HG02642 (cell line): ENCODE results near the gene SLC6A13.

Experiments
- ATAC-seq: cut with Tn5 transposase; IDR thresholded peaks from one replicate; pipeline ENCODE4 v1.9.1; 2021; ENCODE audit warnings: mild to moderate bottlenecking; ENCODE audit not compliant: unreplicated experiment, poor library complexity

SLC6A13 gene

GRCh38 chr12:184811-185575, 77.6 kb downstream of the SLC6A13 start:
- ATAC-seq, result no peak

DNA sequence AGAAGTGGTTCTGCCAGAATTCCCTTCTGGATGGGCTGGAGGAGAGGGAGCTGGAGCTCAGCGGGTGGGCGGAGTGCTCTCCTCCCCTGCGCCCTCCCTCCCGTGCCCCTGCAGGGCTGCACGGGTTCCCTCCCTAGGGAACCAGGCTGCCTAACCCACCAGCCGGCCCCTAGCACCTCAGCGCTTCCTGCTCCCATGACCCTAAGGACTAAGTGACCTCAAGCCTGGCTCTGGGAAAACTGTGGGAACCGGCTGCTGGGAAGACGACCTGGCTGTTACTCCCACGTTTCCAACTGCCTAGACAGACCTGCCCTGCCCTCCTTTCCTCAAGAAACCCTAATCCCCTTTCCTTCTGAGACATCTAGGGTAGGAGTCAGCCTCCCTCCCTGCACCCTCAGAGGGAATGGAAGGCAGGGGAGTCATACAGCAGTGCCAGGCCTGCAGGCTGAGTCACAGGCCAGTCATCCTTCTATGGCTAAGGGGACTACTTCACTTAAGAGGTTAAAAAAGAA, 80.2 kb downstream of the SLC6A13 start:
- ATAC-seq, result no peak

- no peak for ATAC-seq
These were observed 80.7 kb downstream of the SLC6A13 start for GRCh38 chr12:181921-182320.

- no peak for ATAC-seq
These were observed 82.2 kb downstream of the SLC6A13 start for GRCh38 chr12:180445-180844.

- ATAC-seq, result no peak
These were observed 82.8 kb downstream of the SLC6A13 start for GRCh38 chr12:179885-180284.

- no peak for ATAC-seq
These were observed 83.3 kb downstream of the SLC6A13 start for GRCh38 chr12:179131-179884.

GRCh38 chr12:178829-179109, 83.9 kb downstream of the SLC6A13 start:
- ATAC-seq, result no peak

GRCh38 chr12:177980-178828, 84.4 kb downstream of the SLC6A13 start:
- no peak for ATAC-seq

DNA sequence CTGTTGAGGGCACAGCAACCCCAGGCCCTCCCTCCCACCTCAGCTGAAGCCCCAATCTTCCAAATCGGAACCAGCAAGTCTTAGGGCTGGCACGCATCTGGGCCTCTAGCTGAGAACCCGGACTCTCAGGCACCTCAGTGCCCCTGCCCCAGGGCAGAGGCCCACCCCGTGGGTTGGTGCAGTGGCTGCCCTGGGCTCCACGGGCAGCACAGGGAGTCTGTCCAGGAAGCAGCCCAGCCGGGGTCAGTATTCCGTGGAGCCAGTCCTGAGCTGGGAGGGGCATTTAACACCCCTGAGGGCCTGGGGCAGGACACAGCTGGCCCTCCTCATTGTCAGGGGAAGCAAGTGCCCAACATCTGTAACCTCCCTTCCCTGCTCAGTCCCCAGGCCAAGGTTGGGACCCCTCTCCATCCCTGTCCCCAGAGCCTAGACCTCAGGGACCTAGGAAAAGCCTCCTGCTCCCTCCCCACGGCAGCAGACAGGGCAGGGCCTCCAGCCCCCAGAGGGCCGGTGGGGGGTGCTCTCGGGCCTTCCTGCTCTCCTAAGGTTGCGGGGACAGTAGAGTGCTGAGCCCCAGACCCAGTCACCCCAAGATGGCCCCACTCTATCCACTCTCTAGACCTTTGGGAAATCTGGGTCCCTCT, 85.2 kb downstream of the SLC6A13 start:
- no peak for ATAC-seq

GRCh38 chr12:176321-177181, 86.1 kb downstream of the SLC6A13 start:
- ATAC-seq, result no peak

- ATAC-seq, result no peak
These were observed 86.9 kb downstream of the SLC6A13 start for GRCh38 chr12:175759-176158.

GRCh38 chr12:175250-175649, 87.4 kb downstream of the SLC6A13 start:
- ATAC-seq, result no peak

DNA sequence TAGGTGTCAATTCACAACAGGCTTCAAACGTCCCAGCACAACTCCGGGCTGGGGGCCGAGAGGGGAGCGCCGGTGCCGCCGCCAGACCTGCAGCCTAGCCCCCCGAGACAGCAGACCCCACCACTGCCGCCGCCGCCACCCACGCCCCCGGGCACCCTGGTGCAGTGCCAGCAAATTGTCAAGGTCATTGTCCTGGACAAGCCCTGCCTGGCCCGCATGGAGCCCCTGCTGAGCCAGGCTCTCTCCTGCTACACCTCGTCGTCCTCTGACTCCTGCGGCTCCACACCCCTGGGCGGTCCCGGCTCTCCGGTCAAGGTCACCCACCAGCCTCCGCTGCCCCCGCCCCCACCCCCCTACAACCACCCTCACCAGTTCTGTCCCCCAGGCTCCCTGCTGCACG, 88.0 kb downstream of the SLC6A13 start:
- ATAC-seq, result no peak

DNA sequence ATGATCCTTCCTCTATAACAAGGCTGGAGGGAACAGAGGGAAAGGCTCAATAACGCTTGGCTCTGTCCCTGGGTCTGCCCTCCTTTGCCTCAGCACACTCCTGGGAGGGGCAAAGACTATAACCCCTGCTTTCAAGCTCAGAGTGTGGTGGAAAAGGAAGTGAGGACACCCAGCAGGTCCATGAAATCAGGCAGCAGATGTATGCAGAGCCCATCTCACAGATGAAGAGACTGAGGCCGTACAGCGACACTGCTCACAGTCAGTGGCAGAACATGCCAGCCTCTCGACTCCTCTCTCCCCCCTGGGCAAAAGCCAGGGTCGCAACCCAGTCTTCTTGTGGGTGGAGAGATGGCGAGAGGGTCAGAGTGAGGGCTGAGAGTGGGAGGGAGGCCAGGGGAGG, 88.5 kb downstream of the SLC6A13 start:
- no peak for ATAC-seq

- no peak for ATAC-seq
These were observed 89.9 kb downstream of the SLC6A13 start for GRCh38 chr12:172732-173161.

DNA sequence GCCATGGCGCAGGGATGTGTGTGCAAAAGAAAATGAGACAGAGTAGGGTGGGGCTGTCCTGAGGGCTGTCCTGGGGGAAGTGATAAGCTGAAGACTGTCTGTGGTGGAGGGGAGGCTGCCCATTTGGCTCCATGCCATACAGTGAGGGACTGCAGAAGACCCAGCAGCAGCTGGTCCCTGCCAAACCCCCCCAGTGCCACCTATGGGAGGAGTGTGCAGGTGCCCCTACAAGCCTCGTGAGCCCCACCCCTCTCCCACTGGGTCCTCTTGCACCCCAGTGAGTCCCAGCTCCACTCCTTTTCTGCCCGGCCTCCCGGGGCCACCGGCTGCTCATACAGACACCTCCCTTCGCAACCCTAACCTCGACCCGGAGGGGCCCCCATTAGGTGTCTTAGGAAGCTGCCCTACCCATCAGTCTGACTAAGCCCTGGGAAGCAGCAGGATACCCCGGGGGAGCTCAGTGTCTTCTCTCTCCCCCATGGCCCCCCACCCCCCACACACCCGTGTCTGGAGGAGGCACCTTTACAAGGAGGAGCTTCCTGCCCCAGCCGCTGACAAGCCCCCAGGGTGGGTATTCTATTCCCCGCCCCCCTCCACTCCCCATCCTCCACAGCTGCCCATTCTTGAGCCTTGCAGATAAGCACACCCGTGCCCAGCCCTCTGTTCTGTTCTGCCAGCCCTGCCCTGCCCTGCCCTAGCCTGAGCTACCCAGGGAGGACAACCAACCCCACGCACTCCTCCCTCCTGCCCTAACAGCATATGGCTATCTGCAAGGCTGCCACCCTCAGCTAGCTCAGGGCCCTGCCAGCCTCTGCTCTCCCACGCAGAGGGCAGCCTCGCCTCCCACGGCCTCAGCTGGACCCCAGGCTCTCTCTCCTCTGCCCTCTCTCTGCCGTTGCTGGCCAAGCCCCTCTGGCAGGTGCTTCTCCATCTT, 90.6 kb downstream of the SLC6A13 start:
- ATAC-seq, result no peak

DNA sequence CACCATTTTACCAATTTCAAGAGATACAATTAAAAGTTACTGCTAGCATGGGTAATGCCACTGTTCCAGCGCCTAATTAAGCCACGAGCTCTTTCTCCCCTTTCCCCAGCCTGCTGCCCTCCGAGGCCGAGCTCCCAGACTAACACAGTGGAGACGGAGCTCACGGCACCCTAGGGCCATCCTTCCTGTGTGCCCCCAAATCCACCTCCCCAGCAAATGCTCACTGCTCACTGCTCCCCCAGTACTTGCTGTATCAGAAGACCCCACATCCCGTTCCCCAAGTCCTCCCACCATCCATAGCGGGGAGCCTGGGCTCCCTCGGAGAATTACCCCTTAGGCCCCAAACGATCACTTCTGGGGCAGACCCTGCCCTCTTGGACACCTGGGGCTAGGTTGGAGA, 91.4 kb downstream of the SLC6A13 start:
- no peak for ATAC-seq
